CD14-positive monocyte (primary cell): ENCODE data around the gene DPY19L1. TPM values are rescaled to one million over a fixed set of nuclear protein-coding genes. Genes with fewer than 3 reads are reported as not detected.

Source experiments
- DNase-seq, 3 donors: peaks; one replicate each; pipeline ENCODE4 v3.0.0-alpha.2; 2011 to 2022
- H2AFZ ChIP-seq: 2 replicates; pipeline ENCODE4 v1.6.0; 2012; ENCODE audit warnings: mild to moderate bottlenecking, low read depth, low read length, inconsistent platforms; ENCODE audit not compliant: insufficient read depth, poor library complexity, severe bottlenecking
- H3K27ac ChIP-seq, 2 donors: 1 replicate in 1 of 2; 2 replicates in 1 of 2; pipeline ENCODE4 v1.5.1; 2012 to 2013; ENCODE audit warnings: low read length in 2 of 2, control low read depth in 1 of 2, inconsistent platforms in 1 of 2, low read depth in 1 of 2, mild to moderate bottlenecking in 1 of 2
- H3K27me3 ChIP-seq, 2 donors: one replicate each; pipeline versions ENCODE4 v1.6.0 to v1.6.1; 2011 to 2013; ENCODE audit warnings: low read length in 2 of 2; ENCODE audit not compliant: control insufficient read depth in 2 of 2, insufficient read depth in 2 of 2
- H3K36me3 ChIP-seq, 2 donors: replicated peaks in 1 of 2; 1 replicate in 1 of 2; 2 replicates in 1 of 2; pipeline versions ENCODE4 v1.5.1 to v1.6.1; 2012 to 2013; ENCODE audit warnings: low read length in 2 of 2, control low read depth in 1 of 2, inconsistent platforms in 1 of 2, mild to moderate bottlenecking in 1 of 2; ENCODE audit not compliant: insufficient read depth in 2 of 2, control insufficient read depth in 1 of 2
- H3K4me1 ChIP-seq, 2 donors: 1 replicate in 1 of 2; 2 replicates in 1 of 2; pipeline versions ENCODE4 v1.5.1 to v1.6.1; 2012 to 2013; ENCODE audit warnings: low read length in 2 of 2, control low read depth in 1 of 2, inconsistent platforms in 1 of 2, mild to moderate bottlenecking in 1 of 2, moderate library complexity in 1 of 2; ENCODE audit not compliant: insufficient read depth in 2 of 2, control insufficient read depth in 1 of 2
- H3K4me2 ChIP-seq: replicated peaks from 2 replicates; pipeline ENCODE3; 2012; ENCODE audit warnings: low read length, moderate library complexity, mild to moderate bottlenecking; ENCODE audit not compliant: poor library complexity, severe bottlenecking; ENCODE audit errors: extremely low read depth
- H3K4me3 ChIP-seq, 3 experiments: fragments of 200-600 bp in 1 of 3; sonication (generic) in 1 of 3; replicated peaks in 1 of 3; 1 replicate in 2 of 3; 2 replicates in 1 of 3; pipeline ENCODE4 v1.5.1; 2011 to 2013; ENCODE audit warnings: low read length in 3 of 3, mild to moderate bottlenecking in 3 of 3, control low read depth in 2 of 3, low read depth in 2 of 3, inconsistent platforms in 1 of 3, moderate library complexity in 1 of 3
- H3K79me2 ChIP-seq: 2 replicates; pipeline ENCODE4 v1.6.0; 2012; ENCODE audit warnings: mild to moderate bottlenecking, control low read depth, inconsistent platforms, low read length, moderate library complexity; ENCODE audit not compliant: insufficient read depth
- H3K9ac ChIP-seq: 2 replicates; pipeline ENCODE4 v1.6.0; 2017; ENCODE audit warnings: low read length, mild to moderate bottlenecking; ENCODE audit not compliant: insufficient read depth, poor library complexity, severe bottlenecking
- H3K9me3 ChIP-seq, 2 donors: replicated peaks in 1 of 2; 1 replicate in 1 of 2; 2 replicates in 1 of 2; pipeline versions ENCODE4 v1.5.1 to v1.6.1; 2012 to 2013; ENCODE audit warnings: low read length in 2 of 2, control low read depth in 1 of 2; ENCODE audit not compliant: control insufficient read depth in 1 of 2, insufficient read depth in 1 of 2
- H4K20me1 ChIP-seq: 2 replicates; pipeline ENCODE4 v1.6.0; 2012; ENCODE audit warnings: mild to moderate bottlenecking, low read length, control low read depth, moderate library complexity; ENCODE audit not compliant: insufficient read depth
- H3K27ac Mint-ChIP-seq, 7 donors: one replicate each; pipeline ENCODE4 v1.8.0; 2020; ENCODE audit warnings: mild to moderate bottlenecking in 7 of 7, mixed read lengths in 7 of 7, moderate library complexity in 6 of 7, inconsistent platforms in 2 of 7
- H3K27me3 Mint-ChIP-seq, 3 donors: one replicate each; pipeline ENCODE4 v1.8.0; 2021 to 2022; ENCODE audit warnings: low read depth in 3 of 3, mild to moderate bottlenecking in 3 of 3, mixed read lengths in 3 of 3, moderate library complexity in 3 of 3, inconsistent platforms in 1 of 3
- H3K36me3 Mint-ChIP-seq, 2 donors: one replicate each; pipeline ENCODE4 v1.8.0; 2020; ENCODE audit warnings: mixed read lengths in 2 of 2, inconsistent platforms in 1 of 2, mild to moderate bottlenecking in 1 of 2
- H3K4me1 Mint-ChIP-seq: one replicate; pipeline ENCODE4 v1.8.0; 2020; ENCODE audit warnings: mild to moderate bottlenecking, mixed read lengths
- H3K4me3 Mint-ChIP-seq, 2 donors: one replicate each; pipeline ENCODE4 v1.8.0; 2020; ENCODE audit warnings: mild to moderate bottlenecking in 2 of 2, mixed read lengths in 2 of 2, moderate library complexity in 1 of 2
- H3K9me3 Mint-ChIP-seq, 7 donors: one replicate each; pipeline ENCODE4 v1.8.0; 2020 to 2022; ENCODE audit warnings: mixed read lengths in 7 of 7, mild to moderate bottlenecking in 6 of 7, moderate library complexity in 6 of 7, inconsistent platforms in 2 of 7
- WGBS: methylation state at CpG from one replicate; pipeline ENCODE4 v1.1.5; 2013; ENCODE audit warnings: missing lambda C conversion rate; ENCODE audit not compliant: insufficient coverage; 5-methylcytosine and 5-hydroxymethylcytosine counted together
- intact Hi-C, 2 donors: fragments of 100-400 bp; cut with micrococcal nuclease; formaldehyde crosslinking; loops; one replicate each; pipeline versions ENCODE4 v1.15.0 to v1.15.1; 2023
- polyA plus RNA-seq, 3 donors: library from polyadenylated mRNA; depleted of rRNA in 1 of 3; unstranded in 2 of 3; stranded (reverse) in 1 of 3; fragments of 300-500 nt in 2 of 3; fragments of >200 nt in 1 of 3; fragmentation: Illumina TruSeq in 2 of 3; gene quantifications; 1 replicate in 2 of 3; 2 replicates in 1 of 3; pipeline ENCODE4 v1.2.3, GENCODE V29; 2012 to 2021
- TF ChIP-seq, protein P1 (sequence below): fragments of 200-600 bp; IDR thresholded peaks from one replicate; pipeline ENCODE4 v1.8.0; 2022; ENCODE audit warnings: antibody characterized with exemption, mild to moderate bottlenecking

Gene DPY19L1
- polyA plus RNA-seq, 3 donors, result 0.81 to 5.2 (median 3.9) TPM

DNA sequence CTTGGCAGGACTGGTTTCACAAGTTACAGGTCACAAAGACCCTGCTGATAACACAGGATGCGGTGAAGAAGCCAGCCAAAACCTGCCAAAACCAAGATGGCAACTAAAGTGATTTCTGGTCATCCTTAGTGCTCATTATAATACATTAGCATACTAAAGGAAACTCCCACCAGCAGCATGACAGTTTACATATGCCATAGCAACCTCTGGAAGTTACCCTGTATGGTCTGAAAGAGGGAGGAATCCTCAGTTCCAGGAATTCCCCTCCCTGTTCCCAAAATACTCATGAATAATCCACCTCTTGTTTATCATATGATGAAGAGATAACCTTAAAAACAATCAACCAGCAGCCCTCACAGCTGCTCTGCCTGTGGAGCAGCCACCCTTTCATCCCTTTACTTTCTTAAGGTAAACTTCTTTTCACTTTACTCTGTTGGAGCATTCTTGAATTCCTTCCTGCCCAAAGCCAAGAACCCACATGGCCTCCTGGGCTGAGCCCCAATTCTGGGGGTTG lies 21.9 kb downstream of the DPY19L1 start:
- H3K79me2 ChIP-seq, result no peaks in the 10 kb centered on the region
- peaks cover 0 to 7% of the 10 kb centered on the region in 2 donors for H3K4me1 ChIP-seq
- peaks cover 9% of the 10 kb centered on the region for H3K4me1 Mint-ChIP-seq
- H3K9me3 Mint-ChIP-seq, result peaks cover 0 to 2% (median 0%) of the 10 kb centered on the region in 7 donors
- intact Hi-C loops, result no loop called here
- H3K9me3 ChIP-seq, result no peaks in the 10 kb centered on the region
- peaks cover 31 to 43% of the 10 kb centered on the region in 2 donors for H3K36me3 Mint-ChIP-seq
- H2AFZ ChIP-seq, result no peak overlapping the region
- H3K4me2 ChIP-seq, result no peak overlapping the region
- H3K27me3 ChIP-seq, result no peaks in the 10 kb centered on the region
- no peak for DNase-seq
- no peak overlapping the region for H3K4me3 ChIP-seq
- WGBS, result 100% methylated on average over 1 of the region's 1 CpG
- TF ChIP-seq, protein P1, sequence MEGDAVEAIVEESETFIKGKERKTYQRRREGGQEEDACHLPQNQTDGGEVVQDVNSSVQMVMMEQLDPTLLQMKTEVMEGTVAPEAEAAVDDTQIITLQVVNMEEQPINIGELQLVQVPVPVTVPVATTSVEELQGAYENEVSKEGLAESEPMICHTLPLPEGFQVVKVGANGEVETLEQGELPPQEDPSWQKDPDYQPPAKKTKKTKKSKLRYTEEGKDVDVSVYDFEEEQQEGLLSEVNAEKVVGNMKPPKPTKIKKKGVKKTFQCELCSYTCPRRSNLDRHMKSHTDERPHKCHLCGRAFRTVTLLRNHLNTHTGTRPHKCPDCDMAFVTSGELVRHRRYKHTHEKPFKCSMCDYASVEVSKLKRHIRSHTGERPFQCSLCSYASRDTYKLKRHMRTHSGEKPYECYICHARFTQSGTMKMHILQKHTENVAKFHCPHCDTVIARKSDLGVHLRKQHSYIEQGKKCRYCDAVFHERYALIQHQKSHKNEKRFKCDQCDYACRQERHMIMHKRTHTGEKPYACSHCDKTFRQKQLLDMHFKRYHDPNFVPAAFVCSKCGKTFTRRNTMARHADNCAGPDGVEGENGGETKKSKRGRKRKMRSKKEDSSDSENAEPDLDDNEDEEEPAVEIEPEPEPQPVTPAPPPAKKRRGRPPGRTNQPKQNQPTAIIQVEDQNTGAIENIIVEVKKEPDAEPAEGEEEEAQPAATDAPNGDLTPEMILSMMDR, result no peak
- H4K20me1 ChIP-seq, result no peaks in the 10 kb centered on the region
- H3K9ac ChIP-seq, result no peak overlapping the region
- H3K4me3 Mint-ChIP-seq, result no peak overlapping the region
- peaks cover 2 to 27% of the 10 kb centered on the region in 2 donors for H3K36me3 ChIP-seq
- peak overlapping the region in 1 of 7 donors; percentile 16 for H3K27ac Mint-ChIP-seq
- H3K27me3 Mint-ChIP-seq, result no peaks in the 10 kb centered on the region
- H3K27ac ChIP-seq, result no peak overlapping the region

DNA sequence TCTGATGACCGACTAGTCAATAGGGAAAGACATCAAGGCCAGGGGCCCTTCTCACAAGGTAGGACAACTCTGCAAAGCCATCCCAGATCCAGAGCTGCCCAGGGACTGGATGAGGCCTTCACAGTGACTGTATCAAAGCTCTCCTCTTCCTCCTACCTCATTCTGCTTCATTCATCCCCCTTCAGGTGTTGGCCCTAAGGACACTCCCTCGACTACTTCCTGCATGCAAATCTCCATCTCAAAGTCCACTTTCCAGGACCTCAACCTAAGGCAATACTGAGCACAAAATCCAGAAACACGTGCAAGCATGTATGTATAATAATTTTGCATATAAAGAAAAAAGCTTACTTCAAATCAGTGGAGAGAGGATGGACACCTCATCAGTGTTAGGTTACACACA lies 25.1 kb downstream of the DPY19L1 start:
- H3K4me3 ChIP-seq, result no peak overlapping the region
- H3K4me2 ChIP-seq, result no peak overlapping the region
- Mint-ChIP-seq H3K27me3 (peaks cover 0 to 1% (median 0%) of the 10 kb centered on the region in 3 donors), H3K36me3 (peaks cover 37 to 45% of the 10 kb centered on the region in 2 donors), H3K27ac (no peak overlapping the region), H3K9me3 (no peaks in the 10 kb centered on the region), H3K4me3 (no peak overlapping the region), H3K4me1 (no peaks in the 10 kb centered on the region)
- WGBS, result 100% methylated on average over 1 of the region's 3 CpGs
- no peaks in the 10 kb centered on the region for H4K20me1 ChIP-seq
- no peaks in the 10 kb centered on the region for H3K4me1 ChIP-seq
- H3K27me3 ChIP-seq, result no peaks in the 10 kb centered on the region
- no peaks in the 10 kb centered on the region for H3K79me2 ChIP-seq
- peaks cover 2 to 27% of the 10 kb centered on the region in 2 donors for H3K36me3 ChIP-seq
- TF ChIP-seq, protein P1, result no peak
- intact Hi-C loops, result no loop called here
- H3K27ac ChIP-seq, result no peak overlapping the region
- H3K9ac ChIP-seq, result no peak overlapping the region
- DNase-seq, result no peak
- H2AFZ ChIP-seq, result no peak overlapping the region
- H3K9me3 ChIP-seq, result no peaks in the 10 kb centered on the region
